Glutamatergic neuron (in vitro differentiated cells): Measurements from ENCODE around the gene FAM81A. TPM values are rescaled to one million over a fixed set of nuclear protein-coding genes. Genes with fewer than 3 reads are reported as not detected.

Experiments
- DNase-seq: peaks from one replicate; pipeline ENCODE4 v3.0.0; 2022
- H3K27ac Mint-ChIP-seq: one replicate; pipeline ENCODE4 v1.8.0; 2020; ENCODE audit warnings: mild to moderate bottlenecking, mixed read lengths, inconsistent platforms; ENCODE audit not compliant: unreplicated experiment
- H3K27me3 Mint-ChIP-seq: one replicate; pipeline ENCODE4 v1.8.0; 2020; ENCODE audit warnings: mild to moderate bottlenecking, moderate library complexity, mixed read lengths, inconsistent platforms; ENCODE audit not compliant: unreplicated experiment
- H3K36me3 Mint-ChIP-seq: one replicate; pipeline ENCODE4 v1.8.0; 2020; ENCODE audit warnings: mild to moderate bottlenecking, mixed read lengths, inconsistent platforms; ENCODE audit not compliant: unreplicated experiment
- H3K4me1 Mint-ChIP-seq: one replicate; pipeline ENCODE4 v1.8.0; 2020; ENCODE audit warnings: mild to moderate bottlenecking, low read depth, mixed read lengths, inconsistent platforms; ENCODE audit not compliant: unreplicated experiment
- H3K4me3 Mint-ChIP-seq: one replicate; pipeline ENCODE4 v1.8.0; 2020; ENCODE audit warnings: mild to moderate bottlenecking, mixed read lengths, inconsistent platforms; ENCODE audit not compliant: unreplicated experiment
- H3K9me3 Mint-ChIP-seq: one replicate; pipeline ENCODE4 v1.8.0; 2020; ENCODE audit warnings: mild to moderate bottlenecking, moderate library complexity, mixed read lengths, inconsistent platforms; ENCODE audit not compliant: unreplicated experiment
- total RNA-seq: library from RNA; stranded (reverse); fragmentation: NEBNext Ultra II Directional; extraction: Animal tissue kit (Norgen Biotek cat#: 25700); gene quantifications from one replicate; pipeline ENCODE4 v1.2.1, GENCODE V29; 2021; ENCODE audit not compliant: unreplicated experiment
- TF ChIP-seq, protein P1 (sequence below): fragments of 200-600 bp; sonication (generic); IDR thresholded peaks from one replicate; pipeline ENCODE4 v1.5.0; 2021; ENCODE audit not compliant: partially characterized antibody, unreplicated experiment

FAM81A gene
- total RNA-seq, 1 donor from 2014 or later, result not detected

DNA sequence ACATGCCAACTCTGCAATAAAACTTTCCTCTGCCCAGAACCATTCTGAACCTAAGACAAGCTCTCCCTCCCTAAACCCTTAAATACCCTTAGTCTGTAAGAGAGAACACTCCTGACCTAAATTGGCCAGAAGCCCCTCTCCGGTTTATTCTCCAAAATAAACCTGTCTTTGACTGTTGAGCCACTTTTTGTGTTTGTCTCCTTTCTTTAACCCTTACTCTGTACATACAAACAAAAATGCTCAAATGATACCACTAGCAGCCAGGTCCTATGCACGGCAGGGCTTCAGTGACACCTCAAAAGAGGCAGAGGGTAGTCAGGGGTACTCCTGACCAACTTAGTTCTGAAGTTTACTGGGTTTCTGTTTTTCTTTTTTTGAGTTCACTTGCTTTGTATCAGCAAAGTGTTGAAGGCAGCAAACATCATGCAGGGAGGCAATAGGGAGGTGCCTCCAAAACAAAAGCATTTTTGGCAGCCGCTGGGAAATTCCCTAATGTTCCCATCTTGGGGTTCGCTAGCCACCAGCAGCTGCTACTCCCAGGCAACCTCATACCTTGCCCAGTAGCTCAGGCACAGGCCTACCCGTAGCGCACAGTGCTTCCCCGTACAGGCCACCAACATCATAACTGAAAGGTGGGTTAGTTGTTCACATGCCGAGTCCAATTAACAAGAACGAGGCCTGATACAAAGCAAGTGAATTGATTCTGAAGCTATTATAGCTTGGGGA is 110.7 kb downstream of the FAM81A start:
- TF ChIP-seq, protein P1, sequence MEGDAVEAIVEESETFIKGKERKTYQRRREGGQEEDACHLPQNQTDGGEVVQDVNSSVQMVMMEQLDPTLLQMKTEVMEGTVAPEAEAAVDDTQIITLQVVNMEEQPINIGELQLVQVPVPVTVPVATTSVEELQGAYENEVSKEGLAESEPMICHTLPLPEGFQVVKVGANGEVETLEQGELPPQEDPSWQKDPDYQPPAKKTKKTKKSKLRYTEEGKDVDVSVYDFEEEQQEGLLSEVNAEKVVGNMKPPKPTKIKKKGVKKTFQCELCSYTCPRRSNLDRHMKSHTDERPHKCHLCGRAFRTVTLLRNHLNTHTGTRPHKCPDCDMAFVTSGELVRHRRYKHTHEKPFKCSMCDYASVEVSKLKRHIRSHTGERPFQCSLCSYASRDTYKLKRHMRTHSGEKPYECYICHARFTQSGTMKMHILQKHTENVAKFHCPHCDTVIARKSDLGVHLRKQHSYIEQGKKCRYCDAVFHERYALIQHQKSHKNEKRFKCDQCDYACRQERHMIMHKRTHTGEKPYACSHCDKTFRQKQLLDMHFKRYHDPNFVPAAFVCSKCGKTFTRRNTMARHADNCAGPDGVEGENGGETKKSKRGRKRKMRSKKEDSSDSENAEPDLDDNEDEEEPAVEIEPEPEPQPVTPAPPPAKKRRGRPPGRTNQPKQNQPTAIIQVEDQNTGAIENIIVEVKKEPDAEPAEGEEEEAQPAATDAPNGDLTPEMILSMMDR, result no peak
- Mint-ChIP-seq H3K4me1 (no peaks in the 10 kb centered on the region), H3K27ac (no peak overlapping the region), H3K4me3 (no peak overlapping the region), H3K9me3 (peaks cover 3% of the 10 kb centered on the region), H3K27me3 (peaks cover 1% of the 10 kb centered on the region), H3K36me3 (peaks cover 7% of the 10 kb centered on the region)
- DNase-seq, result no peak

DNA sequence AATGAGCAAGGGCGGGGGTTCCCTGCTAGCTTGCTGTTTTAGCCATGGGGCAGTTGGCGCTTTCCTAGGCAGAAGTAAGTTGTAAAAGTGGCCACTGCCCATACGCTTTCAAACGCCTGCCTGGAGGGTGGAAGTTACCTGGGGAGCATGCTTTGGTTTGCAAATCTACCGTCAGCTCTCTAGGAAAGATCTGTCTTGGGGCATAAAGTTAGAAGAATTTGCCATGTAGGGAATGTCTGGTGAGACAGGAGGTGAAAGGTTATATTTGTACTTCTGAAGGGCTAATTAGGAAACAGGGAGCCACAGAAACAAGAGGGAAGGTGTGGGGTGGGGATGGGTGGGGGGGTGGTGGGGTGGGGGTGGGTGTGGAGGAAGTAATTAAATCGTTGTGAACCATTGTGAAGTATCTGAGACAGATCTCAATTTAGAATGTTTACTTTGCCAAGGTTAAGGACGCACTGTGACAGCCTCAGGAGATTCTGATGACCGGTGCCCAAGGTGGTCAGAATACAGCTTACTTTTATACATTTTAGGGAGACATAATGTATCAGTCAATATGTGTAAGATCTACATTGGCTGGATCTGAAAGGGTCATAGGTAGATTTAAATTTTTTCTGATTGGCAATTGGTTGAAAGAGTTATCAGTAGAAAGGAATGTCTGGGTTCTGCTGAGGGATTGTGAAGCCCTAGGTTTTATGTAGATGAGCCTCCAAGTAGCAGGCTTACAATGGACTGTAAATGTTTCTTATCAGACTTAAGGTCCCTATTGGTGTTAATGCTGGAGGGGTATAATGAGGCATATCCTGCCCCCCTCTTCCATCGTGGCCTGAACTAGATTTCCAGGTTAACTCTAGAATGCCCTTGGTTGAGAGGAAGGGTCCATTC is 111.6 kb downstream of the FAM81A start:
- Mint-ChIP-seq H3K4me3 (no peak overlapping the region), H3K27ac (no peak overlapping the region), H3K36me3 (peaks cover 7% of the 10 kb centered on the region), H3K9me3 (no peaks in the 10 kb centered on the region), H3K4me1 (no peaks in the 10 kb centered on the region), H3K27me3 (peaks cover 1% of the 10 kb centered on the region)
- no peak for DNase-seq
- TF ChIP-seq, protein P1, result no peak

DNA sequence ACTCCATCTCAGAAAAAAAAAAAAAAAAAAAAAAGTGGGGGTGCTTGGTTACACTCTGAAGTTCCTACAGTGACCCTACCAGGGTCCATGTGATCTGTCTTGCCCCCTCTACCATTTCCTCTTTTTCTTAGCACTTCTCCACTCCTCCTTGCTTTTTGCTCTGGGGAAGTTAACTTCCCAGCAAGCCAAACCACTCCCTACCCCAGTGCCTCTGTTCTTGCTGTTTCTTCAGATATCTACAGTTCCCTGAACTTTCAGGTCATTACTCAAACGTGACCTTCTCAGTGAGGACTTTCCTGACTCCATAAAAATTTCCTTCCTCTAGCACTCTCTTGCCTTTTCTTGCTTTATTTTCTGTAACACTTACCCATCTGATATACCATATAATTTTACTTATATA is 112.5 kb downstream of the FAM81A start:
- H3K4me3 Mint-ChIP-seq, result no peak overlapping the region
- H3K9me3 Mint-ChIP-seq, result no peaks in the 10 kb centered on the region
- H3K4me1 Mint-ChIP-seq, result no peaks in the 10 kb centered on the region
- no peak overlapping the region for H3K27ac Mint-ChIP-seq
- no peak for DNase-seq
- no peaks in the 10 kb centered on the region for H3K27me3 Mint-ChIP-seq
- TF ChIP-seq, protein P1, result no peak
- peaks cover 7% of the 10 kb centered on the region for H3K36me3 Mint-ChIP-seq

DNA sequence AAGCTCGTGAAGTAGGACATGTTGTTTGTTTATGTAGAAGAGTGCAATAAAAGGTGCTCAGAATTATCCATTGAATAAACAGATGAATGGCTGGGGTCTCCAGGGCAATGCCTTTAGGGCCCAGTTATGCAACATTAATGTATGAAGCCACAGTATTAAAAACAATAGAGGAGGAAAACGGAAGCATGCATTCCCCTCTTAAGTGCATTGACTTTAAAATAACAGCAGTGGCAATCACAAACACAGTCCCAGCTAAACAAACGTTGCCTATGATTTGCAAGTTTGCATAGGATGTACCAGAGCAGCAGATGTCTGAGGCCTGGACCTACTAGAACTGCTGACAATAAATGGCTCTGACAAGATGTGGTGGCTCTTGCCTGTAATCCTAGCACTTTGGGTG is 113.0 kb downstream of the FAM81A start:
- Mint-ChIP-seq H3K36me3 (peaks cover 7% of the 10 kb centered on the region), H3K4me3 (no peak overlapping the region), H3K27me3 (no peaks in the 10 kb centered on the region), H3K27ac (no peak overlapping the region), H3K9me3 (no peaks in the 10 kb centered on the region), H3K4me1 (no peaks in the 10 kb centered on the region)
- no peak for DNase-seq
- TF ChIP-seq, protein P1, result no peak
